MCF 10A (cell line): Measurements from ENCODE around the gene ARL4D. TPM values are rescaled to one million over a fixed set of nuclear protein-coding genes. Genes with fewer than 3 reads are reported as not detected.
"Not testable (repeated sequence)": the region's sequence is repeated elsewhere in the genome, so short reads cannot be mapped to it uniquely, and the experiment has no call there.

Experiments
- BruUV-seq: library from RNA; stranded (reverse); fragments of 400-500 nt; replicated peaks from 2 replicates; lab custom pipeline; 2021; lab: Mats Ljungman, UMichigan
- CTCF ChIA-PET: fragments of 300-600 bp; sonication (Branson Sonifier 250); formaldehyde crosslinking; extraction: SDS; loops from one replicate; lab custom pipeline; 2021; ENCODE audit warnings: antibody characterized with exemption, inconsistent platforms; lab: Yijun Ruan, JAX
- POLR2A ChIA-PET: fragments of 300-600, 350-650 bp; sonication (Branson Sonifier 250); formaldehyde crosslinking; extraction: SDS; loops from one replicate; lab custom pipeline; 2020; ENCODE audit warnings: antibody characterized with exemption, inconsistent platforms; lab: Yijun Ruan, JAX
- DNase-seq: peaks from one replicate; pipeline ENCODE4 v3.0.0-alpha.2; 2018; ENCODE audit not compliant: unreplicated experiment
- H3K27ac Mint-ChIP-seq: one replicate; pipeline ENCODE4 v1.8.0; 2022; ENCODE audit warnings: mild to moderate bottlenecking, low read depth, mixed read lengths; ENCODE audit not compliant: unreplicated experiment
- H3K27me3 Mint-ChIP-seq: one replicate; pipeline ENCODE4 v1.8.0; 2022; ENCODE audit warnings: mixed read lengths; ENCODE audit not compliant: insufficient read depth, unreplicated experiment
- H3K36me3 Mint-ChIP-seq: one replicate; pipeline ENCODE4 v1.8.0; 2022; ENCODE audit warnings: mild to moderate bottlenecking, moderate library complexity, mixed read lengths; ENCODE audit not compliant: insufficient read depth, unreplicated experiment
- H3K4me1 Mint-ChIP-seq: one replicate; pipeline ENCODE4 v1.8.0; 2022; ENCODE audit warnings: mixed read lengths; ENCODE audit not compliant: insufficient read depth, unreplicated experiment
- H3K4me3 Mint-ChIP-seq: one replicate; pipeline ENCODE4 v1.8.0; 2022; ENCODE audit warnings: mild to moderate bottlenecking, moderate library complexity, mixed read lengths; ENCODE audit not compliant: unreplicated experiment
- H3K9me3 Mint-ChIP-seq: one replicate; pipeline ENCODE4 v1.8.0; 2022; ENCODE audit warnings: mixed read lengths; ENCODE audit not compliant: unreplicated experiment
- intact Hi-C: fragments of 100-400 bp; cut with micrococcal nuclease; formaldehyde crosslinking; loops from 2 replicates; pipeline ENCODE4 v1.14.1; 2022
- total RNA-seq: library from RNA; stranded (reverse); gene quantifications from 2 replicates; pipeline ENCODE4 v1.2.3, GENCODE V29; 2022
- TF ChIP-seq, protein P1 (sequence below): fragments of 200-600 bp; IDR thresholded peaks from one replicate; pipeline ENCODE4 v1.8.0; 2022; ENCODE audit warnings: antibody characterized with exemption, mild to moderate bottlenecking; ENCODE audit not compliant: unreplicated experiment

The ARL4D gene
- total RNA-seq, 1 experiment from 2014 or later = 33.5 TPM

DNA sequence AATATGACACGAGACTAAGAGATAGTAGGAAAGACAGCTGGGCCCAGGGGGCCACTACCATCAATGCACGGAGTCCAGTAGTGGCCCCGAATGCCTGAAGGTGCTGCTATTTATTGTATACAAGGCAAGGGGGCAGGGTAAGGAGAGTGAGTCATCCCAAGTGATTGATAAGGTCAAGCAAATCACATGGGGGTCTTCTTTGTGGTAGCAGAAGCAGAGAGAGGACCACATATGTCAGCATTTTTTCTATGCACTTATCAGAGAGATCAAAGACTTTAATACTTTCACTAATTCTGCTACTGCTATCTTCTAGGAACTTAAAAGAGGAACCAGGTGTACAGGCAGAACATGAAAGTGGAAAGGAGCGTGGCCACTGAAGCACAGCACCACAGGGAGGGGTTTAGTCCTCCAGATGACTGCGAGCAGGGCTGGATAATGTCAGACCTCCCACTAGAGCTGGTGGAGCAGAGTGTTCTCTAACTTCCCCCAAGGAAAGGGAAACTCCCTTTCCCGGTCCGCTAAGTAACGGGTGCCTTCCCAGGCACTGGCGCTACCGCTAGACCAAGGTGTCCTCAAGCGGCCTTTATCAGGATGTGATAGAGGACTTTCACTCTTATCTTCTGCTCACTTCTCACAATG, 26.4 kb upstream of the ARL4D start:
- CTCF ChIA-PET = no interaction called here
- no peak for DNase-seq
- H3K36me3 Mint-ChIP-seq = peaks cover 10% of the 10 kb centered on the region
- POLR2A ChIA-PET = interaction anchor here (1.1 to 4.9 kb wide), 3 partner anchors 11 to 27 kb away, joined by 4 to 86 read pairs (median 5); partner anchors contain the start of gene ARL4D
- TF ChIP-seq, protein P1, sequence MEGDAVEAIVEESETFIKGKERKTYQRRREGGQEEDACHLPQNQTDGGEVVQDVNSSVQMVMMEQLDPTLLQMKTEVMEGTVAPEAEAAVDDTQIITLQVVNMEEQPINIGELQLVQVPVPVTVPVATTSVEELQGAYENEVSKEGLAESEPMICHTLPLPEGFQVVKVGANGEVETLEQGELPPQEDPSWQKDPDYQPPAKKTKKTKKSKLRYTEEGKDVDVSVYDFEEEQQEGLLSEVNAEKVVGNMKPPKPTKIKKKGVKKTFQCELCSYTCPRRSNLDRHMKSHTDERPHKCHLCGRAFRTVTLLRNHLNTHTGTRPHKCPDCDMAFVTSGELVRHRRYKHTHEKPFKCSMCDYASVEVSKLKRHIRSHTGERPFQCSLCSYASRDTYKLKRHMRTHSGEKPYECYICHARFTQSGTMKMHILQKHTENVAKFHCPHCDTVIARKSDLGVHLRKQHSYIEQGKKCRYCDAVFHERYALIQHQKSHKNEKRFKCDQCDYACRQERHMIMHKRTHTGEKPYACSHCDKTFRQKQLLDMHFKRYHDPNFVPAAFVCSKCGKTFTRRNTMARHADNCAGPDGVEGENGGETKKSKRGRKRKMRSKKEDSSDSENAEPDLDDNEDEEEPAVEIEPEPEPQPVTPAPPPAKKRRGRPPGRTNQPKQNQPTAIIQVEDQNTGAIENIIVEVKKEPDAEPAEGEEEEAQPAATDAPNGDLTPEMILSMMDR = no peak
- H3K27ac Mint-ChIP-seq = no peak overlapping the region
- intact Hi-C loops = no loop called here
- H3K27me3 Mint-ChIP-seq = no peaks in the 10 kb centered on the region
- no peak overlapping the region for H3K4me3 Mint-ChIP-seq
- BruUV-seq = no TSS peak
- H3K9me3 Mint-ChIP-seq = no peaks in the 10 kb centered on the region
- H3K4me1 Mint-ChIP-seq = peaks cover 15% of the 10 kb centered on the region

DNA sequence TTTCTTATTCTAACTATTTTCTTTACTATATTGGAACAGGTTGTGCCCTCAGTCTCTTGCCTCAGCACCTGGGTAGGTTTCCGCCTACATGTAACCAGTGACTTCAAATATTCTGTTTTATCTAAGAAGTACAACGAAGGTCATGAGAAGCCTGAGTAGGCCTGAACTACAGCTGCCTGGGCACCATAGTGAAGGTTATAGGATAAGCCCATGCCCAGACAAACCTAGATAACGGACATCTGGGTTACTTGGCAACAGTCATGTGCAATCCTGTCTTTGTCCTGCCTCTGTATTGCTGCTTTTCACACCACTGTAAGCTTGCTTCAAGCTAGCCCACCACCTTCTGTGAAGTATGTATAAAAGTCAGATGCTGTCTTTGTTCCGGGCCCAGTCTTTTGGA, 25.4 kb upstream of the ARL4D start:
- POLR2A ChIA-PET = interaction anchor here (1.1 to 1.9 kb wide), 2 partner anchors 12 to 15 kb away, joined by 4 to 5 read pairs; no protein-coding TSS in a partner anchor
- CTCF ChIA-PET = interaction anchor here (0.5 to 0.8 kb wide), 3 partner anchors 111 to 444 kb away, joined by 3 to 5 read pairs (median 4); partner anchors contain the start of genes DHX8 and TMEM106A
- H3K27me3 Mint-ChIP-seq = no peaks in the 10 kb centered on the region

DNA sequence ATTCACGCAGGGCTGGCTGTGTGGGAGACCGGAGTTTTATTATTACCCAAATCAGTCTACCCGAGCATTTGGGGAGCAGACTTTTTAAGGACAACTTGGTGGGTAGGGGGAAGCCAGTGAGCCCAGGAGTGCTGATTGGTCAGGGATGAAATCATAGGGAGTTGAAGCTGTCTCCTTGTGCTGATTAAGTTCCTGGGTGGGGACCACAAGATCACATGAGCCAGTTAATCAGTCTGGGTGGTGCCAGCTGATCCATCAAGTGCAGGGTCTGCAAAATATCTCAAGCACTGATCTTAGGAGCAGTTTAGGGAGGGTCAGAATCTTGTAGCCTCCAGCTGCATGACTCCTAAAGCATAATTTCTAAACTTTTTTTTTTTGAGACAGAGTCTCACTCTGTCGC, 22.9 kb upstream of the ARL4D start:
- intact Hi-C loops, H3K9me3 Mint-ChIP-seq, BruUV-seq, DNase-seq, H3K4me1 Mint-ChIP-seq, H3K36me3 Mint-ChIP-seq, H3K4me3 Mint-ChIP-seq, H3K27me3 Mint-ChIP-seq, H3K27ac Mint-ChIP-seq: not testable (repeated sequence)
- POLR2A ChIA-PET = interaction anchor here (1.5 to 1.6 kb wide), 2 partner anchors 15 to 108 kb away, joined by 5 to 6 read pairs; partner anchors contain the start of gene DHX8
- CTCF ChIA-PET = interaction anchor here (0.9 kb wide), 1 partner anchor 107 kb away, joined by 4 read pairs; no protein-coding TSS in a partner anchor

More for the DNA sequence above, 25.4 kb upstream of the ARL4D start:
- H3K9me3 Mint-ChIP-seq = no peaks in the 10 kb centered on the region
- H3K36me3 Mint-ChIP-seq = peaks cover 1% of the 10 kb centered on the region
- intact Hi-C loops = no loop called here
- H3K4me1 Mint-ChIP-seq = peaks cover 7% of the 10 kb centered on the region
- no peak for DNase-seq
- no peak overlapping the region for H3K4me3 Mint-ChIP-seq
- no TSS peak for BruUV-seq
- H3K27ac Mint-ChIP-seq = no peak overlapping the region
- TF ChIP-seq, protein P1 = no peak

DNA sequence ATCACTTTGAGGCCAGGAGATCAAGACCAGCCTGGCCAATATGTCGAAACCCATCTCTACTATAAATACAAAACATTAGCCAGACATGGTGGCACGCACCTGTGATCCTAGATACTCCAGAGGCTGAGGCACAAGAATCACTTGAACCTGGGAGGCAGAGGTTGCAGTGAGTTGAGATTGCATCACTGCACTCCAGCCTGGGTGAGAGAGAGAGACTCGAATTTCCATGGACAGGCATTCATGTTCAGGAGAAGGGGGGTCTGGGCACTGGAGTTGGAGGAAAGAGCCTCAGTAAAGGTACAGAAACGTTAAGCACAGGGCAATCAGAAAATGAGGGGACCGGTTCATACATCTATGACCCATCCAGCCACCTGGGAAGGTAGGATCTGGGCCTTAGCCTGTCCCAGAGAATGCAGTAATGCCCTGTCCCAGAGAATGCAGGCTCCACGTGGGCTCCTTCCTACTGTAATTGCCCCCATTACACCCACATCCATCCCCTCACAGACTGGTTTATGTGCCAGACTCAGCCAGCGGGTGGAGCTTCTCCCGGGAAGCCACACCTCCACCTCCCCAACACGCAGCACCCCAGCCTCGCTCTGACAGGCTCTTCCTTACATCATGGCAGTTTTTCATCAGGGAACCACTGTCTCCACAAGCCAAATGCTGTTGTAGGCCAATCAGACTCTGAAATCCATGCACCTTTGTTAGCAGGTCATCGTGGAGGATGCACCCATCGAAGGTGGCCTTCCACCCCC, 21.6 kb upstream of the ARL4D start:
- intact Hi-C loops = no loop called here
- TF ChIP-seq, protein P1 = no peak
- no peaks in the 10 kb centered on the region for H3K9me3 Mint-ChIP-seq
- H3K36me3 Mint-ChIP-seq = no peaks in the 10 kb centered on the region
- ChIA-PET POLR2A (interaction anchor here (1.2 kb wide), 1 partner anchor 9 kb away, joined by 6 read pairs; no protein-coding TSS in a partner anchor), CTCF (interaction anchor here (0.7 kb wide), 1 partner anchor 16 kb away, joined by 3 read pairs; no protein-coding TSS in a partner anchor)
- no peaks in the 10 kb centered on the region for H3K27me3 Mint-ChIP-seq
- H3K4me1 Mint-ChIP-seq = no peaks in the 10 kb centered on the region
- DNase-seq = no peak
- no TSS peak for BruUV-seq
- no peak overlapping the region for H3K27ac Mint-ChIP-seq
- H3K4me3 Mint-ChIP-seq = no peak overlapping the region
